ENCODE results near the gene HYDIN.

Gene HYDIN

GRCh38 chr16:70779361-70779760, 451.2 kb downstream of the HYDIN start:
- TF ChIP-seq CTCF (conservative IDR thresholded peaks at IDR 0.05), result no peak
- no peak overlapping the region for H3K27ac ChIP-seq

GRCh38 chr16:70778901-70779309, 451.6 kb downstream of the HYDIN start:
- no peak overlapping the region; the same call in 1 of the 2 replicates for H3K27ac ChIP-seq
- TF ChIP-seq CTCF (conservative IDR thresholded peaks at IDR 0.05), result no peak

GRCh38 chr16:70777973-70778406, 452.5 kb downstream of the HYDIN start:
- peak overlapping the region; percentile 60 for H3K27ac ChIP-seq
- no peak for TF ChIP-seq CTCF (conservative IDR thresholded peaks at IDR 0.05)

GRCh38 chr16:70777496-70777895, 453.0 kb downstream of the HYDIN start:
- H3K27ac ChIP-seq, result peak overlapping the region; percentile 60
- no peak for TF ChIP-seq CTCF (conservative IDR thresholded peaks at IDR 0.05)

GRCh38 chr16:70775399-70775798, 455.1 kb downstream of the HYDIN start:
- TF ChIP-seq CTCF (conservative IDR thresholded peaks at IDR 0.05), result no peak
- H3K27ac ChIP-seq, result no peak overlapping the region

- H3K27ac ChIP-seq, result no peak overlapping the region
- TF ChIP-seq CTCF (conservative IDR thresholded peaks at IDR 0.05), result no peak
These were observed 456.3 kb downstream of the HYDIN start for GRCh38 chr16:70774261-70774660.

- no peak overlapping the region for H3K27ac ChIP-seq
- TF ChIP-seq CTCF (conservative IDR thresholded peaks at IDR 0.05), result no peak
These were observed 458.0 kb downstream of the HYDIN start for GRCh38 chr16:70772493-70772892.
